NCI-H1105 treated with DMSO at 0.1 percent for 48 hours (cell line): ENCODE measurements around the gene GRK5.

Source experiments
- DNase-seq: peaks from one replicate; lab custom pipeline; 2025; lab: John Stamatoyannopoulos, UW

Gene GRK5

GRCh38 chr10:119505131-119505551 lies 297.8 kb downstream of the GRK5 start:
- no peak for DNase-seq
